ENCODE data around the gene CD4.
"Not testable (repeated sequence)": the region's sequence is repeated elsewhere in the genome, so short reads cannot be mapped to it uniquely, and the experiment has no call there.

Gene CD4

GRCh38 chr12:6851153-6851920 lies 62.0 kb downstream of the CD4 start, which contains the start of gene CDCA3:
Gene CDCA3, minus strand, starts transcription at chr12:6851286. Its CDS starts 334 bp downstream, at chr12:6850952.
- peak; percentile 98 for DNase-seq

DNA sequence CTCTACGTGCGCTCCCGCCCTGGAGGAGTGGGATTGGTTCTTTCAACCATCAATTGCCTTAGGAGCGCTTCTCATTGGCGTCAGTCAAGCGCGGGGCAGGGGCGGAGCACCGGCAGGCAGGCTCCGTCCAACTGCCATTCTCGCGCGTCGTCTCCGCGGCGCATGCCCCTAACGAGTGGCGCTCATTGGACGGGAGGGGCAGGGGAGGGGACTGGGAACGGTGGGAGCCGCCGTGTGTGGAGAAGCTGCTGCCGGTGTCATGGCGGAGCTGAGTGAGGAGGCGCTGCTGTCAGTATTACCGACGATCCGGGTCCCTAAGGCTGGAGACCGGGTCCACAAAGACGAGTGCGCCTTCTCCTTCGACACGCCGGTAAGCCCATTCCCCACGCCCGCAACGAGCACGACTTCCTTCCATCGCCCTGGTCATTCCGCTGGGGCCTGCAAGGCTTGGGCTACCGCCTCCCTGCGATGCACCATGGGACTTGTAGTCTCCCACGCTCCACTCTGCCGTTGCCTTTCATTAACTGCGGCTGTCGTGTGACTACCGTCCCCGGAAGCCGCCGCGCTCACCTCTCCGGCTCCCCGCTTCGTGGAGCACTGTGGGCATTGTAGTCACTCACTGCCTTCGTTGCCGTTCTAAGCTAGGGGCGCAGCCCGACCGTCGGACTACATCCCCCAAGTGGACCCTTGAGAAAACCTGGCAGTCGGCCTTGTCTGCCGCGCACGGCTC lies 62.8 kb downstream of the CD4 start, which contains the start of gene USP5:
Gene USP5 (plus strand): TSS at position 230 of the 730 bp plus-strand sequence. CDS start 30 bp downstream, at position 260.
- DNase-seq = peak; percentile 100

DNA sequence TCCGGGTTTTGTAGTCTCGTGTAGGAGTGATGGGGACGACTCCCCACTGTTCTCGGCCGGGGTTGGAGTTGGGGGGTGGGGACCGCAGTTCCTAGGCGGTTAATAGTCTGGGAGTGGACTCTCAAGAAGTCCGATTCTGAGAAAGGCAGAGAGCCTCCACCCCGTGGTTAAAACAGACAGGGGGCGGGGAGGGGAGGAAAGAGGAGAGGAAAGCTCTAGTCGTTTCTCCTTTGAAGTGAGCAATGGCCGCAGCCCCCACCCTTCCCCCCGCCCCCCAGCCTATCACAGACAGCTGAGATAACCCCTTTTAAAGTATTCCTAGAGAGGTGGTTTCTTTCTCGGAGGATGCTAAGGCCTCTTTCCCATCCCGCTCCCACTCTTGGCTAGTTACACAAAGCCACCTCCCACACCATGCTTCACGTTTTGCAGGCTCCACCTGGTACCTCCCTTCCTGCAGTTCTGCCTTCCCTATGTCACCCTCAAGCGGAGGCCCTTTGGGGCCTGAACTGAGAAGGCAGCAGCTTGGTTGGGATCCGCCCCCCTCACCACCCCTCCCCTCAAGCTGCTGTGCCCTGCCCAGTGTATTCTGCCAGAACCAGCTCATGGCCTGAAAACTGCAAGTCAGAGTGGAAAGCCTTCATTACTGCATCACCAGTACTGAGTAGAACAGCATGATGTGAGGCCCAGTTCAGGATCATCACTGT lies 63.5 kb downstream of the CD4 start:
- peak; percentile 86 for DNase-seq

DNA sequence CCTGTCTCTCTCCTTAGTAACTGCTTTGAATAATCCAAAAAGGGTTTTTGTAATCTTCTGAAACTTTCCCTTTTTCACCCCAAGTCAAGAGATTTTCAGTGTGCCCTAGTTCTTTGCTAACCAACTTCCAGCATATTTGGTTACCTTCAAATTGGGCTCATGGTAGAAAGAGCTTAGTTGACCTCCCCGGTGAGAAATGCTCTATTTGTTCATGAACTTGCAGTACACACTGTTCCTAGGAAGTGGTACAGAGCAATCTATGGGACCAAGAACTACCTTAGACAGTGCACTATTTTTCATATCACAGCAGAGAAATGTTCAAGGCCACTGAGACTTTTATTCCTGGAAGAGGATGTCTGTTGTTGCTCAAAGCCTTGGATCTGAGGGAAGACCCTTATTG lies 64.3 kb downstream of the CD4 start:
- no peak for DNase-seq

DNA sequence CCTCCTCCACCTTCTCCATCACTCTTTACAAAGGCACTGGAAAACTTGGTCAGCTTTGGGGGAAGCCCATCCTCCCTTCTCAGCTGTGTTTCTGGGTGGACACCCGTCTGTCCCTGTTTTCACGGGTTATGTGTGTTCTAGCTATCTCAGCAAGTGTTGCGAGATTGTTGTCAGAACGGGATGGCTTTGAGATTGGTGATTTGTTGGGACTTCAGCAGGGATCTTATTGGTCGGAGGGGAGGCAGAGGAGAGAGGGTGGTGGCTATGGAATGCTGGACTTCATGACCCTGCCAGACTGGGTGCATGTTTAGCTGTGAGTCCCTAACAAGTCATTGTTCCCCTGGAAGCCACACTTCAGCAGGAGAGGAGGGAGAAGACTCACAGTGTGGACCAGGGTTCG lies 64.7 kb downstream of the CD4 start:
- DNase-seq = no peak

DNA sequence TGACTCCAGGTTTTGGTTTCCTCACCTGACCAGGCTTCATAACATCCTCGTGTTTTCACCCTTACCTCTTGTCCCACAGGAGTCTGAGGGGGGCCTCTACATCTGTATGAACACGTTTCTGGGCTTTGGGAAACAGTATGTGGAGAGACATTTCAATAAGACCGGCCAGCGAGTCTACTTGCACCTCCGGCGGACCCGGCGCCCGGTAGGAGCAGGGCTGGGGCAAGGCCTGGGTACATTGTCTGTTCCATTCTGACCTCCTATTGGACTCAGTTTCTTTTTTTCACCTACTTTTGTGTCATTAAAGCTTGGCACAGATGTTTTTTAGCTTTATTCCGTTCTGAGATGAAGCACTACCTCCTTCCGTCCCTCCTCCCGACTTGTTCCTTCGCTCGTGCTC lies 66.0 kb downstream of the CD4 start:
- DNase-seq = no peak

DNA sequence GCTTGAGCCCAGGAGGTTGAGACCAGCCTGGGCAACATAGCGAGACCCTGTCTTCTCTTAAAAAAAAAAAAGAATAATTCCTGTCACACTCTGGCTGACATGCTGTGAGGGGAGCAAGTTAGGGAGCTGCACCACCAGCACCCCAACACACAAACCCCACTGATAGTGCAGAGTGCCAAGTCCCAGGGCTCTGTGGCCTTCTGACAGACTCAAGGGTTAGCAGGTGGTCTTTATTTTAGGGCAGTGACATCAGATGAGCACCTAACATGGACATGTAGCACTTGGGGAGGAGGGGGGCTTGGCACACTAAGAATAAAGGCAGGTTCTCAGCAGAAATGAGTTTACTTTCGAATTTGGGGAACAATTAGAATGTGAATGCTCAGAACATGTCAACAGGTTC lies 69.5 kb downstream of the CD4 start:
- DNase-seq = no peak

- no peak for DNase-seq
Measured at GRCh38 chr12:6860116-6860515, 70.8 kb downstream of the CD4 start.

- DNase-seq = no peak
Measured at GRCh38 chr12:6860942-6861341, 71.6 kb downstream of the CD4 start.

- no peak for DNase-seq
Measured at GRCh38 chr12:6861391-6861790, 72.1 kb downstream of the CD4 start.

GRCh38 chr12:6863033-6863432 lies 73.7 kb downstream of the CD4 start:
- no peak for DNase-seq

- no peak for DNase-seq
Measured at GRCh38 chr12:6863586-6864321, 74.4 kb downstream of the CD4 start.

- DNase-seq = not testable (repeated sequence)
Measured at GRCh38 chr12:6865307-6865706, 76.0 kb downstream of the CD4 start.

DNA sequence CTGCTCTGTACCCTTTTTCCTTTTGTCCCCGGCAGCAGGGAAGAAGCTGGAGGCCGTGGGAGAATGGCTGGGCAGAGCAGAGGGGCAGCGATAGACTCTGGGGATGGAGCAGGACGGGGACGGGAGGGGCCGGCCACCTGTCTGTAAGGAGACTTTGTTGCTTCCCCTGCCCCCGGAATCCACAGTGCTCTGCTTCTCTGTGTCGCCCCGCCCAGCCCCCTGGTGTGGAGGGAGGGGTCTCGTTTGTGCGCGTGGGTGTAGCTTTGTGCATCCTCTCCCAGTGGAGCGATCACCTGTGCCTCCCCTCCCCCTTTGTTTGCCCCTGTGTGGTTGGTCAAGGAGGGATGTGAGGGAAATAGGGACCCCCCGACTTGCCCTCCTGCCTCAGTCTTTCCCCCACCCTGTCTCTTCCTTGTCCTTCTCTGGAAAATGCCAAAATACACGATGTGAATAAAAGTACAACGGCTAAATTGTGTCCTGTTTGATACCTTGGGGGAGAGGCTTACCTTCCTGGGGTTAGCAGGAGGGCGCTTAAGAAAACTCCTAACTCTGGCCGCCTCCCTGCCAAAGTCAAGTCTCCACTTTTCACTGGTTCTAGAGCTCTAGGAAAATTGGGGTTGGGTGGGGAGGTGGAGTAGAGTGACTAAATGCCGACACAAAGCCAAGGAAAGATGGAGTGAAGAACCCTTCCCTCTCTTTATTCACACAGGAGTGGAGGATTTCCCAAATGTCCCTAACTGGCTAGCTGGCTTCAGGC lies 77.0 kb downstream of the CD4 start:
- DNase-seq = no peak

- no peak for DNase-seq
Measured at GRCh38 chr12:6866920-6867412, 77.6 kb downstream of the CD4 start.

DNA sequence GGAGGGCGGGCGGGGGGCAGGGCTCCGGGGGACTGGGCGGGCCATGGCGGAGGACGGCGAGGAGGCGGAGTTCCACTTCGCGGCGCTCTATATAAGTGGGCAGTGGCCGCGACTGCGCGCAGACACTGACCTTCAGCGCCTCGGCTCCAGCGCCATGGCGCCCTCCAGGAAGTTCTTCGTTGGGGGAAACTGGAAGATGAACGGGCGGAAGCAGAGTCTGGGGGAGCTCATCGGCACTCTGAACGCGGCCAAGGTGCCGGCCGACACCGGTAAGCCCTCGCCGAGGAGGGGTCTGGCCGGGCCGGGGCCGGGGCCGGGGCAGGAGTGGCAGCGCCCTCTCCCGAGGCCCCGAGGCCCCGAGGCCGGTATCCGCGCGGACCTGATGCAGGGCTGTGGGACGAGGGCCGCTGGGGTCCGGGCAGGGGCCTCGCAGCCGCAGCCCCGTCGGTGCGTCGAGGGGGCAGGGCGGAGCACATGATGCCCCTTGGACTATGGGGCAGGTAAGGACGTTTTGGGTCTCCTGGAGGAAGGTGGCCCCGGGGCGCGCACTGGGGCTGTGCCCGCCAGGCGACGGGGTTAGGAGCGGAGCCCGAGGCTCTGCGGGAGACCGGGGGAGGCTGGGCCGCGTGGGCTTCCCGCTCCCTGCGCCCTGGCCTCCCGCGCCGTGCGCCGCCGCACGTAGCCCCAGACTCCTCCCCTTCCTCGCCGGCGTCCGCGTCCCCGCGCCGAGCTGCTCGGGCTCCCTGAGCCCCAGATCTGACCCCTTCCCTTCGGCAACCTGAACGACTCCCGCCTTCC lies 78.3 kb downstream of the CD4 start, which contains the start of gene TPI1:
Gene TPI1 (plus strand): TSS at position 119 of the 798 bp plus-strand sequence. CDS start 36 bp downstream, at position 155.
- DNase-seq = peak; percentile 90

- DNase-seq = peak; percentile 35
Measured at GRCh38 chr12:6868211-6869048, 79.1 kb downstream of the CD4 start.

DNA sequence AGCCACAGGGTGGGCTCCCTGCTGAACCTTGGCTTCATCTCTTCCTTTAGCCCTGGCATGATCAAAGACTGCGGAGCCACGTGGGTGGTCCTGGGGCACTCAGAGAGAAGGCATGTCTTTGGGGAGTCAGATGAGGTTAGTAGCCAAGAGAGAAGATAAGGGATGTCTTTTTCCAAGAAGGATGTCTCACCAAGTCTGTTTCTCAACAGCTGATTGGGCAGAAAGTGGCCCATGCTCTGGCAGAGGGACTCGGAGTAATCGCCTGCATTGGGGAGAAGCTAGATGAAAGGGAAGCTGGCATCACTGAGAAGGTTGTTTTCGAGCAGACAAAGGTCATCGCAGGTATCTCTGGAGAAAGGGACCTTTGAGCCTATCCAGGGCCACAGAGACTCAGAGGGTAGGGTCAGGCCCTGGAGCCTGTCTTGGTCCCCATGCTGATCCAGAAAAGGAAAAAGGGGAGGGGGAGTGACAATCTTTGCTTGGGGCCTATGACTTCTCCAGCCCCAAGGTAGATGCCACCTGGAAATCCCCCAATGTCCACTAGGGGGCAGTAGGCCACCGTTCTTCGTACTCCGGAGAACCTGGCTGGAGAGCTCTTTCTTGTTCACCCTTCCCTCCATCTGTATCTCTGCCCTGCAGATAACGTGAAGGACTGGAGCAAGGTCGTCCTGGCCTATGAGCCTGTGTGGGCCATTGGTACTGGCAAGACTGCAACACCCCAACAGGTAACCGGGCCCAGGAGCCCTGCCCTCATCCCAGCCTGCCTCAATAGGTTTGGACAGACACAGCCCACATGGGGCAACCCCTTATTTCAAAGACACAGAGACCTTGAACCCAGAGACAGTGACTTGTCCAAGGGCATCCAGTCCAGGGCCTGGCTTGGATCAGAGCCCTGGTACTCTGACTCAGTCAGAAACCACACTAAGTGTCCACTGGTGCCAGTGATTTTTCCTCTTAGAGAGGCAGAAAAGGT lies 80.0 kb downstream of the CD4 start:
- DNase-seq = peak; percentile 87

GRCh38 chr12:6870304-6870703 lies 81.0 kb downstream of the CD4 start:
- not testable (repeated sequence) for DNase-seq

All from activated CD4-positive, alpha-beta T cell treated with anti-CD3 and anti-CD28 coated beads, Interleukin-10, Interleukin-2, amounts not matched to agents 100 ng/mL and 50 ng/mL, durations not matched to agents 16 hours and 8 hours (primary cell).